HepG2 (cell line): ENCODE results near the gene ATP2A3. TPM values are rescaled to one million over a fixed set of nuclear protein-coding genes. Genes with fewer than 3 reads are reported as not detected.

Experiments
- ATAC-seq: fragments of 200-7000 bp; cut with Tn5 transposase; 3 replicates; pipeline ENCODE4 v1.9.1; 2020; ENCODE audit warnings: mild to moderate bottlenecking, moderate library complexity
- BruUV-seq: library from RNA; stranded (reverse); fragments of 400-500 nt; replicated peaks from 2 replicates; lab custom pipeline; 2021; lab: Mats Ljungman, UMichigan
- CTCF ChIA-PET: fragments of 300-600 bp; formaldehyde crosslinking; extraction: SDS; loops from one replicate; lab custom pipeline; 2021; ENCODE audit warnings: low total read pairs, inconsistent platforms, low intra/inter-chr PET ratio; lab: Yijun Ruan, JAX
- POLR2A ChIA-PET: fragments of 350-600 bp; sonication (Branson Sonifier 250); formaldehyde crosslinking; loops from one replicate; lab custom pipeline; 2020; ENCODE audit warnings: antibody characterized with exemption, inconsistent platforms; lab: Yijun Ruan, JAX
- DNase-seq: peaks from one replicate; pipeline ENCODE4 v3.0.0-alpha.2; 2015; ENCODE audit warnings: low spot score
- FAIRE-seq: peaks from 3 replicates; lab custom pipeline; 2011; peaks lifted over from hg19 to GRCh38; lab: Jason Lieb, UNC
- H2AFZ ChIP-seq: one replicate; pipeline ENCODE4 v1.6.1; 2011; ENCODE audit warnings: low read length, inconsistent platforms
- H3K27ac ChIP-seq: fragments of 300-600 bp; 3 replicates; pipeline ENCODE4 v1.8.0; 2011; ENCODE audit warnings: mixed run types, mild to moderate bottlenecking, mixed read lengths, low read length, inconsistent platforms; ENCODE audit not compliant: insufficient read depth; ENCODE audit errors: extremely low read length
- H3K27me3 ChIP-seq, 2 experiments: fragments of 200-600 bp in 1 of 2; 2 replicates in 1 of 2; 3 replicates in 1 of 2; pipeline versions ENCODE4 v1.6.0 to v1.8.0; 2011; ENCODE audit warnings: low read length in 2 of 2, mild to moderate bottlenecking in 2 of 2, moderate library complexity in 2 of 2, inconsistent platforms in 1 of 2; ENCODE audit not compliant: insufficient read depth in 2 of 2, control insufficient read depth in 1 of 2
- H3K36me3 ChIP-seq, 2 experiments: fragments of 200-600 bp in 1 of 2; replicated peaks in 1 of 2; 2 replicates in 1 of 2; 3 replicates in 1 of 2; pipeline versions ENCODE4 v1.5.1 to v1.8.0; 2011; ENCODE audit warnings: low read length in 2 of 2, inconsistent platforms in 1 of 2; ENCODE audit not compliant: insufficient read depth in 2 of 2, control insufficient read depth in 1 of 2
- H3K4me1 ChIP-seq: 2 replicates; pipeline ENCODE4 v1.5.1; 2012; ENCODE audit warnings: low read length, inconsistent platforms; ENCODE audit not compliant: insufficient read depth
- H3K4me2 ChIP-seq: 2 replicates; pipeline ENCODE4 v1.6.0; 2011; ENCODE audit warnings: low read depth, low read length, inconsistent platforms
- H3K4me3 ChIP-seq, 3 experiments: fragments of 200-600 bp in 1 of 3; sonication (generic), shearing (Covaris generic) in 1 of 3; replicated peaks in 1 of 3; 2 replicates each; pipeline ENCODE4 v1.5.1; 2011 to 2016; ENCODE audit warnings: low read length in 3 of 3, inconsistent platforms in 2 of 3, low read depth in 2 of 3, mild to moderate bottlenecking in 2 of 3, control low read depth in 1 of 3, mixed read lengths in 1 of 3; ENCODE audit not compliant: insufficient read depth in 1 of 3
- H3K79me2 ChIP-seq: one replicate; pipeline ENCODE4 v1.6.1; 2011; ENCODE audit warnings: low read length, inconsistent platforms; ENCODE audit not compliant: insufficient read depth
- H3K9ac ChIP-seq: 2 replicates; pipeline ENCODE4 v1.6.0; 2011; ENCODE audit warnings: mild to moderate bottlenecking, low read depth, low read length, inconsistent platforms; ENCODE audit not compliant: insufficient read depth
- H3K9me3 ChIP-seq: 2 replicates; pipeline ENCODE4 v1.5.1; 2012; ENCODE audit warnings: mild to moderate bottlenecking, low read length
- H4K20me1 ChIP-seq: 2 replicates; pipeline ENCODE4 v1.6.0; 2011; ENCODE audit warnings: inconsistent platforms, mild to moderate bottlenecking, low read length, moderate library complexity; ENCODE audit not compliant: insufficient read depth
- ELF1 ChIP-seq: sonication (generic); formaldehyde crosslinking; IDR thresholded peaks from 2 replicates; pipeline ENCODE4 v1.4.0; 2020; ENCODE audit warnings: missing genetic modification reagents
- HDAC1 ChIP-seq: sonication (generic); formaldehyde crosslinking; IDR thresholded peaks from 2 replicates; pipeline ENCODE4 v1.5.1; 2020; ENCODE audit warnings: mild to moderate bottlenecking, missing genetic modification reagents
- JDP2 ChIP-seq: sonication (generic); formaldehyde crosslinking; IDR thresholded peaks from 2 replicates; pipeline ENCODE4 v1.8.1; 2022; ENCODE audit warnings: missing genetic modification reagents, borderline replicate concordance
- KAT2B ChIP-seq: fragments of 150-350 bp; IDR thresholded peaks from 2 replicates; pipeline ENCODE4 v1.6.1; 2014; ENCODE audit warnings: low read depth, low read length, borderline replicate concordance
- MTF2 ChIP-seq: sonication (generic); formaldehyde crosslinking; IDR thresholded peaks from 2 replicates; pipeline ENCODE4 v1.5.0; 2020; ENCODE audit warnings: missing genetic modification reagents, borderline replicate concordance
- POLR2A ChIP-seq, 2 experiments: IDR thresholded peaks; 2 replicates each; pipeline ENCODE4 v1.6.1; 2011; ENCODE audit warnings: low read depth in 2 of 2, low read length in 2 of 2, mild to moderate bottlenecking in 1 of 2, moderate library complexity in 1 of 2; ENCODE audit not compliant: insufficient read depth in 1 of 2
- RBM39 ChIP-seq: fragments of 200-400 bp; formaldehyde crosslinking; IDR thresholded peaks from one replicate; pipeline ENCODE4 v1.6.1; 2018; ENCODE audit warnings: antibody characterized with exemption, mild to moderate bottlenecking, low read depth, low read length; ENCODE audit not compliant: poor library complexity, severe bottlenecking
- RNF2 ChIP-seq: fragments of 450-650 bp; conservative IDR thresholded peaks from 2 replicates; pipeline ENCODE4 v1.6.1; 2016; ENCODE audit warnings: low read depth
- TCF12 ChIP-seq, 2 experiments: fragments of 450-650 bp in 1 of 2; sonication (generic) in 1 of 2; formaldehyde crosslinking in 1 of 2; IDR thresholded peaks; 2 replicates each; pipeline versions ENCODE4 v1.6.1 to v1.8.0; 2017 to 2022; ENCODE audit warnings: antibody characterized with exemption in 1 of 2, mild to moderate bottlenecking in 1 of 2, missing genetic modification reagents in 1 of 2, moderate library complexity in 1 of 2
- ZBTB3 ChIP-seq: sonication (generic); formaldehyde crosslinking; IDR thresholded peaks from 2 replicates; pipeline ENCODE4 v1.4.0; 2020; ENCODE audit warnings: low read depth, mild to moderate bottlenecking, moderate library complexity, missing genetic modification reagents, borderline replicate concordance
- ZBTB38 ChIP-seq: sonication (generic); formaldehyde crosslinking; IDR thresholded peaks from 2 replicates; pipeline ENCODE4 v1.5.1; 2020; ENCODE audit warnings: mild to moderate bottlenecking, missing genetic modification reagents
- ZC3H13 ChIP-seq: sonication (generic); formaldehyde crosslinking; IDR thresholded peaks from 2 replicates; pipeline ENCODE4 v1.8.1; 2023; ENCODE audit warnings: mild to moderate bottlenecking, missing genetic modification reagents, moderate library complexity
- ZFYVE20 ChIP-seq: sonication (generic); formaldehyde crosslinking; IDR thresholded peaks from 2 replicates; pipeline ENCODE4 v1.8.0; 2023; ENCODE audit warnings: low read depth, mild to moderate bottlenecking, moderate library complexity, missing genetic modification reagents, borderline replicate concordance
- ZIK1 ChIP-seq: sonication (generic); formaldehyde crosslinking; IDR thresholded peaks from 2 replicates; pipeline ENCODE4 v1.5.0; 2020; ENCODE audit warnings: mild to moderate bottlenecking, low read depth, missing genetic modification reagents, borderline replicate concordance
- ZNF335 ChIP-seq: sonication (generic); formaldehyde crosslinking; IDR thresholded peaks from 2 replicates; pipeline ENCODE4 v1.4.0; 2020; ENCODE audit warnings: missing genetic modification reagents
- WGBS: methylation state at CpG from one replicate; pipeline ENCODE4 v1.1.6; 2017; ENCODE audit warnings: low lambda C conversion rate; 5-methylcytosine and 5-hydroxymethylcytosine counted together
- in situ Hi-C: cut with HindIII; loops from 2 replicates; pipeline ENCODE4 v1.10.0; 2017; ENCODE audit warnings: low pct_unique_long_range_greater_than_20kb; ENCODE audit not compliant: extremely low pct_ligation_motif_present
- intact Hi-C: fragments of 100-400 bp; cut with micrococcal nuclease; formaldehyde crosslinking; loops from one replicate; pipeline ENCODE4 v1.10.0; 2022; ENCODE audit not compliant: unreplicated experiment
- polyA plus RNA-seq, 8 experiments: library from polyadenylated mRNA; depleted of rRNA in 3 of 8; stranded (reverse) in 7 of 8; unstranded in 1 of 8; fragments of >200 nt; fragmentation: Illumina TruSeq in 4 of 8; extraction: Trizol in 4 of 8; gene quantifications; 2 replicates each; pipeline versions ENCODE4 v1.2.1 to v1.2.3, GENCODE V29; 2011 to 2016; ENCODE audit warnings: low read depth in 4 of 8, missing spikeins in 1 of 8, mixed read lengths in 1 of 8; ENCODE audit not compliant: insufficient read depth in 1 of 8
- total RNA-seq, 5 experiments: library from RNA; depleted of rRNA; stranded (reverse); fragments of >200 nt; fragmentation: Illumina TruSeq; extraction: Trizol; gene quantifications; 2 replicates each; pipeline ENCODE4 v1.2.3, GENCODE V29; 2016; ENCODE audit warnings: low read depth in 1 of 5
- TF ChIP-seq, protein P1 (sequence below): sonication (generic); formaldehyde crosslinking; IDR thresholded peaks from 2 replicates; pipeline ENCODE4 v1.4.0; 2020; ENCODE audit warnings: low read depth, mild to moderate bottlenecking, missing genetic modification reagents
- TF ChIP-seq, protein P2 (sequence below): sonication (generic); formaldehyde crosslinking; IDR thresholded peaks from 2 replicates; pipeline ENCODE4 v1.5.0; 2020; ENCODE audit warnings: missing genetic modification reagents, mild to moderate bottlenecking, borderline replicate concordance
- TF ChIP-seq, protein P3 (sequence below): sonication (generic); formaldehyde crosslinking; IDR thresholded peaks from 2 replicates; pipeline ENCODE4 v1.4.0; 2020; ENCODE audit warnings: missing genetic modification reagents

ATP2A3 gene
- total and polyA plus RNA-seq, 2 of the 13 experiments (the other 11 are each of a cell fraction or from before 2014, with no cell fraction given) = 0.07 TPM; not detected in 1

DNA sequence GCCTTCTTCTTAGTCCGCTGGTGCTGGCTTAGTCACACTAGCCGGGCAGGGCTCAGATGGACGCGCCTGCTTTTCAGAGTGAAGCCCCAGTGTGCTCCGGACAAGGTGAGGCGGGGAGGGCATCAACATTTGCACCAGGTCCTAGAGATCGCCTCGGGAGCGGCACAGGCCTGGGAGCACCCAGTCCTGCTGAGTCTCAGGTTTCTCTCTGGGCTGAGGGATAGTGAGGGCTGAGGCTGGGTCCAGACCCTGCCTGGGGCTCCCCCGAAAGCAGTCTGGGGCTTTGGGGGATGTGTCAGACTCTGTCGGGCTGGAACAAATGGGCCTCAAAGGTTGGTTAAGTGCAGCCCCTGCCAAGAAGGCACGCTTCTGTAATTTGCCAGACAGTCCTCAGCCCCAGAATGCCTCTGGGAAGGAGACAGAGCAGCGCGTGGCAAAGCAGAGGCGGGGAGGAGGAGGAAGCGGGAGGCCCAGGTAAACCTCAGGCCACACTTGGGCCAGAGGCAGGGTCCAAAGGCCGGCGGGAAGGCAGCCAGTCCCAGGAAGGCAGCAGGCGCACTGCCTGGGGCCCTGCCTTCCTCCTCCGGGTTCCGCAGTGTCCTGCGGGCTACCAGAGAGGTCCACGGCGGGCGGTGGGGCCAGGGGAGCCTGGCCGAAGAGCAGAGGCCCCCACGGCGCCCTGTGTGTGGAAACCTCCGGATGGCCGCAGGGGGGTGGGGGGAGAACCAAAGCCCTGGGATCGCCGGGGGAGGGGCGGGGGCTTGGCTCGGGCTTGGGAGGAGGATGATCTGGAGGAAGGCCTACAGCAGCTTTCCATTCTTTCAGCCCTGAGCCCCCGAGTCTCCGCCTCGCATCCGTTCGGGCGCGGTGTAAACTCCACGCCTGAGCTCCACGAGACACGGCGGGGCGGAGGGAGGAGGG, 39.5 kb upstream of the ATP2A3 start:
- no peaks in the 10 kb centered on the region for H3K79me2 ChIP-seq
- H3K27me3 ChIP-seq = no peaks in the 10 kb centered on the region
- H3K4me2 ChIP-seq = peak overlapping the region; percentile 81
- intact Hi-C loops = loop anchor here (1.0 to 2.0 kb wide), 2 partner anchors 68 to 71 kb away; no protein-coding TSS in a partner anchor
- no peaks in the 10 kb centered on the region for H3K9me3 ChIP-seq
- no peak overlapping the region for H2AFZ ChIP-seq
- ChIA-PET POLR2A (interaction anchor here (0.8 to 1.2 kb wide), 6 partner anchors 11 to 100 kb away, joined by 3 to 5 read pairs (median 4); no protein-coding TSS in a partner anchor), CTCF (interaction anchor here (2.1 to 3.7 kb wide), 2 partner anchors 69 to 90 kb away, joined by 13 to 37 read pairs; no protein-coding TSS in a partner anchor)
- peak overlapping the region; percentile 26; the same call in 1 of the 2 replicates for H3K9ac ChIP-seq
- peaks cover 32% of the 10 kb centered on the region for H3K4me1 ChIP-seq
- no TSS peak for BruUV-seq
- peak overlapping the region; percentile 68 for H3K27ac ChIP-seq
- in situ Hi-C loops = loop anchor here (5.0 kb wide), 1 partner anchor 66 kb away; no protein-coding TSS in a partner anchor
- FAIRE-seq (peak; percentile 47), DNase-seq (peak; percentile 70), ATAC-seq (peak; percentile 88)
- peak overlapping the region; percentile 33 to 63 (median 35); a peak in 5 of 6 replicates for H3K4me3 ChIP-seq
- peaks cover 5 to 21% of the 10 kb centered on the region in 2 experiments for H3K36me3 ChIP-seq
- H4K20me1 ChIP-seq = no peaks in the 10 kb centered on the region
- WGBS = 11% methylated on average over 17 of the region's 46 CpGs
- peak; percentile 57 for TF ChIP-seq ELF1 (CRISPR knock-in tag)
- TF ChIP-seq ZNF335 (CRISPR knock-in tag) = peak; percentile 57; the same call in 1 of the 2 replicates
- TF ChIP-seq, protein P1, sequence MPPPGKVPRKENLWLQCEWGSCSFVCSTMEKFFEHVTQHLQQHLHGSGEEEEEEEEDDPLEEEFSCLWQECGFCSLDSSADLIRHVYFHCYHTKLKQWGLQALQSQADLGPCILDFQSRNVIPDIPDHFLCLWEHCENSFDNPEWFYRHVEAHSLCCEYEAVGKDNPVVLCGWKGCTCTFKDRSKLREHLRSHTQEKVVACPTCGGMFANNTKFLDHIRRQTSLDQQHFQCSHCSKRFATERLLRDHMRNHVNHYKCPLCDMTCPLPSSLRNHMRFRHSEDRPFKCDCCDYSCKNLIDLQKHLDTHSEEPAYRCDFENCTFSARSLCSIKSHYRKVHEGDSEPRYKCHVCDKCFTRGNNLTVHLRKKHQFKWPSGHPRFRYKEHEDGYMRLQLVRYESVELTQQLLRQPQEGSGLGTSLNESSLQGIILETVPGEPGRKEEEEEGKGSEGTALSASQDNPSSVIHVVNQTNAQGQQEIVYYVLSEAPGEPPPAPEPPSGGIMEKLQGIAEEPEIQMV (CRISPR knock-in tag) = 0 out of 2 replicates have a peak, but pooled peaks have one; percentile 51
- 0 out of 2 replicates have a peak, but pooled peaks have one; percentile 52 for TF ChIP-seq ZIK1 (CRISPR knock-in tag)
- TF ChIP-seq ZBTB3 = 0 out of 2 replicates have a peak, but pooled peaks have one; percentile 12
- TF ChIP-seq, protein P2, sequence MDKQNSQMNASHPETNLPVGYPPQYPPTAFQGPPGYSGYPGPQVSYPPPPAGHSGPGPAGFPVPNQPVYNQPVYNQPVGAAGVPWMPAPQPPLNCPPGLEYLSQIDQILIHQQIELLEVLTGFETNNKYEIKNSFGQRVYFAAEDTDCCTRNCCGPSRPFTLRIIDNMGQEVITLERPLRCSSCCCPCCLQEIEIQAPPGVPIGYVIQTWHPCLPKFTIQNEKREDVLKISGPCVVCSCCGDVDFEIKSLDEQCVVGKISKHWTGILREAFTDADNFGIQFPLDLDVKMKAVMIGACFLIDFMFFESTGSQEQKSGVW = 0 out of 2 replicates have a peak, but pooled peaks have one; percentile 69
- peak; percentile 78; the same call in 1 of the 2 replicates for TF ChIP-seq ZBTB38
- peak; percentile 70; the same call in 1 of the 2 replicates for TF ChIP-seq HDAC1 (CRISPR knock-in tag)
- peak; percentile 21; the same call in 1 of the 2 replicates for TF ChIP-seq ZC3H13 (CRISPR knock-in tag)
- peak; percentile 81 for TF ChIP-seq RBM39
- no peak for TF ChIP-seq MTF2 (CRISPR knock-in tag)
- TF ChIP-seq TCF12 (IDR thresholded peaks at IDR 0.05) = no peak
- TF ChIP-seq TCF12 (CRISPR knock-in tag; IDR thresholded peaks at IDR 0.05) = peak; percentile 53; the same call in 1 of the 2 replicates
- no peak for TF ChIP-seq KAT2B
- TF ChIP-seq RNF2 = no peak
- TF ChIP-seq POLR2A (IDR thresholded peaks at IDR 0.05; ENCODE audit: insufficient read depth in 1 of 2, low read depth in 2 of 2, low read length in 2 of 2) = peak; percentile 63 to 69
- TF ChIP-seq ZFYVE20 (CRISPR knock-in tag) = no peak
- TF ChIP-seq, protein P3, sequence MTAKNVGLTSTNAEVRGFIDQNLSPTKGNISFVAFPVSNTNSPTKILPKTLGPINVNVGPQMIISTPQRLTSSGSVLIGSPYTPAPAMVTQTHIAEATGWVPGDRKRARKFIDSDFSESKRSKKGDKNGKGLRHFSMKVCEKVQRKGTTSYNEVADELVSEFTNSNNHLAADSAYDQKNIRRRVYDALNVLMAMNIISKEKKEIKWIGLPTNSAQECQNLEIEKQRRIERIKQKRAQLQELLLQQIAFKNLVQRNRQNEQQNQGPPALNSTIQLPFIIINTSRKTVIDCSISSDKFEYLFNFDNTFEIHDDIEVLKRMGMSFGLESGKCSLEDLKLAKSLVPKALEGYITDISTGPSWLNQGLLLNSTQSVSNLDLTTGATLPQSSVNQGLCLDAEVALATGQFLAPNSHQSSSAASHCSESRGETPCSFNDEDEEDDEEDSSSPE (CRISPR knock-in tag) = peak; percentile 74
- TF ChIP-seq JDP2 (CRISPR knock-in tag) = no peak
